GM21390 (cell line): ENCODE measurements around the gene SPPL3.
"Not testable (repeated sequence)": the region's sequence is repeated elsewhere in the genome, so short reads cannot be mapped to it uniquely, and the experiment has no call there.

Experiments
- ATAC-seq: cut with Tn5 transposase; IDR thresholded peaks from one replicate; pipeline ENCODE4 v1.9.1; 2021; ENCODE audit not compliant: unreplicated experiment

Gene SPPL3

GRCh38 chr12:120751389-120751788 is 152.8 kb downstream of the SPPL3 start:
- ATAC-seq: no peak

GRCh38 chr12:120750806-120751205 is 153.4 kb downstream of the SPPL3 start:
- no peak for ATAC-seq

DNA sequence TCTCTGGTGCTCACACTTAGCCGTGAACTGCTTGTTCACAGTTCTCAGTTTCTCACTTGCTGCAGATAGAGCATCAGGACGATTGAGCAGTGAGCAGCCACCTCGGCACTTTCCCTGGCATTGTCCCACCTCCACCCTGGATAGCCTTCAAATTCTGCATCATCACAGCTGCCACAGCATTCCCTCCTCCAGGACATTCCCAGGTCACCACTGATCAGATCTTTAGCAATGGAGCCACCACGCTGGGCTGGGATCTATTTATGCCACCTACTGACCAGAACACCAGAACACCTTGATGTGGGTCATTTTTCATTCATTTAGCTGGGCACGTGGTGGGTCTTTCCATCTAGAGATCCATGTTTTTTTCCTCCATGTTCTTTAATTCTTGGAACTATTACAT is 154.9 kb downstream of the SPPL3 start:
- ATAC-seq: no peak

DNA sequence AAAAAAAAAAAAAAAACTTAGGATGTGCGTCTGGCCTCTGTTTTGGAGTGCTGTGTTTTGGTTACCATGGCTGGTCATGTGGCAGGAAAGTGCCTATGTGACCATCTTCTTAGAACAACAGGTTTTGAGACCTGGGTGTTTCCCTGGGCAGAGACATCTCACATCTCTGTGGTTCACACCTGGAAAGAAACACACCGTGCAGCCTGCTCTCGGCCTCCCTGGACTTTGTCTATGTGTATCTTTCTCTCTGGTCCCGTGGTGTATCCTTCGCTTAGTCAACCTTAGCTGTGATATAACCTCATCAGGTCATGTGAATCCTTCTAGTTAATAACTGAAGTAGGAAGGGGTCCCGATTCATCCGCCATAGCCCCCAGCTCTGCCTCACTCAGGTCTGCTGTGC is 155.9 kb downstream of the SPPL3 start:
- ATAC-seq: no peak

GRCh38 chr12:120744922-120745493 is 159.2 kb downstream of the SPPL3 start:
- ATAC-seq: no peak

- ATAC-seq: no peak
These were observed 162.4 kb downstream of the SPPL3 start for GRCh38 chr12:120741476-120742421.

DNA sequence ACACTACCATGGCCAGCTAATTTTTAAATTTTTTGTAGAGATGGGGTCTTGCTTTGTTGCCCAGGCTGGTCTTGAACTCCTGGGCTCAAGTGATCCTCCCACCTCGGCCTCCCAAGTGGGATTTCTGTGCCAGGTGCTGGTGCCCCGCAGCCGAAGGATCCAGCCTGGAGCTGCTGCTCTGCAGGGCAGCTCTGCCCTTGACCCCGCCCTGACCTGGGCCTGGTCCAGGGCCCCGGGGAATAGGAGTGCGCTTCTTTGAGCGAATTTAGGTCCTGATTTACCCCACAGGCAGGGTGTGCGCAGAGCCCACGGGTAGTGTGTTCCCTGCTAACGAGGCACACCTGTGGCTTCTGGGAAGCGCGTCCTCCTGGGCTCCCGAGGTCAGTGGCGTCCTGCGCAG is 163.3 kb downstream of the SPPL3 start:
- no peak for ATAC-seq

DNA sequence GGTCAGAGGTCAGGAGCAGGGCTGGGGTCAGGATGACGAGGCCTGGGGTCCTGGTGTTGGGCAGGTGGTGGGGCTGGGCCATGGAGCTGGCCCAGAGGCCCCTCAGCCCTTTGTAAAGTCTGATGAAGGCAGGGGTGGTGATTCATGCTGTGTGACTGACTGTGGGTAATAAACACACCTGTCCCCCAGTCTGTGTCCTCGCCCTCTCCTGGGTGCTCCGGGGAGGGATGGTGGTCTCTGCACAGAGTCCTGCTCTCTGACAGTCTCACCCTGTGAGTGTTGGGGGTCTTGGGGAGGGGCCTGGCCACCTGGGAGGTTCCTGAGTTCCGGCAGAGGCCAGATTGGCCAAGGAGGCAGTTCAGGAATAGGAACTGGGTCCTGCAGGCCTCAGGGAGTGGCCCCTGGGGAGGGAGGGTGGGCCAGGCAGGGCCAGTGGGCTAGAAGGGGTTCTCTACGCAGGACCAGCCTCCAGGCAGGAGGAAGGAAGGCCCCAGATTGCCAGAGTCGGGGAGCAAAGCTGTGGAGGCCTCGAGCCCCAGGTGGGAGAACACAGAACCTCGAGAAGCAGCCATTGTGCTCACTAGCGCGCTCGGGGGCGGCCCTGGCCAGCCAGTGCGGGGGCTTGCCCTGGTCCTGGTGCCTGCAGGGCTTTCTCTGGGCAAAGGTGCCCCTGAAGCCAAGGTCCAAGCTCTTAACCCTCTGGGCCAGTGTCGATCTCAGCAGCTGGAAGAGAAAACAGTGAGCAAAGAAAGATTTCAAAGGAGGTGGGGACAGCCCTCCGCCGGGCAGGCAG is 164.1 kb downstream of the SPPL3 start:
- no peak for ATAC-seq

DNA sequence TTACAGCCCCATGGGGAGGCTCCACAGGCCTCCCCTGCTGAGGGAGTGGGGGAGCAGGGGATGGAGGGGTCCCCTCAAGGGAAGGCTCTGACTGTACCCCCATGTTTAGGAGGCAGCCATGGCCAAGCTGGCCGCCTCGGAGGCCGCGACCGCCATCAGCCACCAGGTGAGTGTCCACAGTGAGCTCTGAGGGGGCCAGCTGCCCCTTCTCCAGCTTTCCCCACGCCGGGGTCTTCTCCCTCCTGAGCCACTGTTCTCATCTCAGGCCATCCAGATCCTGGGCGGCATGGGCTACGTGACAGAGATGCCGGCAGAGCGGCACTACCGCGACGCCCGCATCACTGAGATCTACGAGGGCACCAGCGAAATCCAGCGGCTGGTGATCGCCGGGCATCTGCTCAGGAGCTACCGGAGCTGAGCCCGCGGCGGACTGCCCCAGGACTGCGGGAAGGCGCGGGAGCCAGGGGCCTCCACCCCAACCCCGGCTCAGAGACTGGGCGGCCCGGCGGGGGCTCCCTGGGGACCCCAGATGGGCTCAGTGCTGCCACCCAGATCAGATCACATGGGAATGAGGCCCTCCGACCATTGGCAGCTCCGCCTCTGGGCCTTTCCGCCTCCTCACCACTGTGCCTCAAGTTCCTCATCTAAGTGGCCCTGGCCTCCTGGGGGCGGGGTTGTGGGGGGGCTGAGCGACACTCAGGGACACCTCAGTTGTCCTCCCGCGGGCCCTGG is 165.0 kb downstream of the SPPL3 start:
- no peak for ATAC-seq

DNA sequence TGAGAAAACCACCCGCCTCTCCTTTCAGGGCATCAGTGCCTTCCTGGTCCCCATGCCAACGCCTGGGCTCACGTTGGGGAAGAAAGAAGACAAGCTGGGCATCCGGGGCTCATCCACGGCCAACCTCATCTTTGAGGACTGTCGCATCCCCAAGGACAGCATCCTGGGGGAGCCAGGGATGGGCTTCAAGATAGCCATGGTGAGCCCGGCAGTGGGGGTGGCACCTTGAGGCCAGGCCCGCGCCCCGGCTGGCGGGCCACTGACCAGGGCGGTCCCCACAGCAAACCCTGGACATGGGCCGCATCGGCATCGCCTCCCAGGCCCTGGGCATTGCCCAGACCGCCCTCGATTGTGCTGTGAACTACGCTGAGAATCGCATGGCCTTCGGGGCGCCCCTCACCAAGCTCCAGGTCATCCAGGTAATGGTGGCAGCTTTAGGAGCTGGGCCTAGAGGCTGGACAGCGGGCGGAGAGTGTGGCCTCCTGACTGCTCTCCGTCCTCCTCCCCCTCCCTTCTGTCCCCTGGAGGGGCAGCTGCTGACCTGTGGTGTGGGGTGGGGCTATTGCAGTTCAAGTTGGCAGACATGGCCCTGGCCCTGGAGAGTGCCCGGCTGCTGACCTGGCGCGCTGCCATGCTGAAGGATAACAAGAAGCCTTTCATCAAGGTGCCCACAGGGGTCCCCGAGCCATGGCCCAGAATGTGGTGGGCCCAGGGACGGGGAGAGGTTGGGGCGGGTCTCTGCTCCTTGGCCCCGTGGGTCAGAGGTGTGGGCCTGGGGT is 165.7 kb downstream of the SPPL3 start:
- ATAC-seq: no peak

GRCh38 chr12:120737557-120738251 is 166.5 kb downstream of the SPPL3 start:
- ATAC-seq: no peak

GRCh38 chr12:120736404-120737331 is 167.5 kb downstream of the SPPL3 start:
- no peak for ATAC-seq

DNA sequence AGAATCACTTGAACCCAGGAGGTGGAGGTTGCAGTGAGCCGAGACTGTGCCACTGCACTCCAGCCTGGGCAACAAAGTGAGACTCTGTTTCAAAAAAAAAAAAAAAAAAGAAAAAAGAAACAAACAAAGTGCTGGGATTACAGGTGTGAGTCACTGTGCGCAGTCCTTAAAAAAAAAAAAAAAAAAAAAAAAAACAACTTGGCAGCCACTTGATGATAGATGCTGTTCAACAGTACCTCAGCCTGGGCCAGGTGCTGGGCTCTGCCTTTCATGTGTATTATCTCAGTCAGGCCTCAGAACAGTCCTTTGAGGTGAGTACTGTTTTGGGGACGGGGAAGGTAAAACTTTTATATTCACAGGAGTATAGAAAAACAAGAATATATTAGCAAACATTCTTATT is 169.0 kb downstream of the SPPL3 start:
- ATAC-seq: no peak

DNA sequence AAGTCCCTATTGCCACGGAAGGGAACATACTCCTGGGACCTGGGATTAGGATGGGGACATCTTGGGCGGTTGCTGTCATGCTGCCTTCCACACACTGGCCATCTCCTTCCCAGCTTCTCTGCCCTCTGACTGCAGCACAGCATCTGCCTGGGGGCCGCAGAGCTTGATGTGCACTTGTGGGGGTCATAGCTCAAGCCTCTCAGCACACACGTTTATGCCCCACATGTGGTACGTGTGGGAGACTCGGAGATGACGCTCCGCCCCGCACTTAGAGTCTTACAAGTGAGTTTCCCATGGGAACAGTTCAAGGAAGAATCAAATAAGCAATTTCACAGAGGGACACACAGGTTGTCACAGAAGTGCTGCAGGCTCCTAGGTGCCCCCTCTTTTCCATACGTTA is 169.9 kb downstream of the SPPL3 start:
- ATAC-seq: no peak

GRCh38 chr12:120733574-120733973 is 170.6 kb downstream of the SPPL3 start:
- ATAC-seq: no peak

DNA sequence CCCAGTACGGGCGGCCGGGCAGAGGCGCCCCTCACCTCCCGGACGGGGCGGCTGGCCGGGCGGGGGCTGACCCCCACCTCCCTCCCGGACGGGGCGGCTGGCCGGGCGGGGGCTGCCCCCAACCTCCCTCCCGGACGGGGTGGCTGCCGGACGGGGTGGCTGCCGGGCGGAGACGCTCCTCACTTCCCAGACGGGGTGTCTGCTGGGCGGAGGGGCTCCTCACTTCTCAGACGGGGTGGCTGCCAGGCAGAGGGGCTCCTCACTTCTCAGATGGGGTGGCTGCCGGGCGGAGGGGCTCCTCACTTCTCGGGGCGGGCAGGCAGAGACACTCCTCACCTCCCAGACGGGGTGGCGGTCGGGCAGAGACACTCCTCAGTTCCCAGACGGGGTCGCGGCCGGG is 172.0 kb downstream of the SPPL3 start:
- ATAC-seq: not testable (repeated sequence)

DNA sequence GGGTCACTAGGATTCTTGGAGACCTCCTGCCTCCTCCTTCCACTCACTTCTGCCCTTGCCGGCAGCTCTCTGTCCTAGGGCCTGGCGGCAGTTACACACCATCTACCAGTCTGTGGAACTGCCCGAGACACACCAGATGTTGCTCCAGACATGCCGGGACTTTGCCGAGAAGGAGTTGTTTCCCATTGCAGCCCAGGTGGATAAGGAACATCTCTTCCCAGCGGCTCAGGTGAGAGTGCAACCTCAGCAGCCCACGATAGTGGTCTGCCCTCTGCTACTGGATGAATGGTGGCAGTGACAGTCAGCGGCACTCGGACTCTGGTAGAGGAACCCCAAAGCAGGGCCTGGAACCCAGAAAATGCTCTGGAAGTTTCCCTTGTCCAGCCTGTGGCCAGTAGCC is 177.2 kb downstream of the SPPL3 start:
- no peak for ATAC-seq

- ATAC-seq: no peak
These were observed 177.7 kb downstream of the SPPL3 start for GRCh38 chr12:120726510-120726793.
